Natural killer cell (primary cell): ENCODE data around the gene SYPL2. TPM values are rescaled to one million over a fixed set of nuclear protein-coding genes. Genes with fewer than 3 reads are reported as not detected.

ENCODE experiments used
- ATAC-seq, 3 donors: fragments of 150-1000 bp in 2 of 3; fragments of 200-7000 bp in 1 of 3; cut with Tn5 transposase; 1 replicate in 1 of 3; 2 replicates in 2 of 3; pipeline ENCODE4 v1.10.0; 2021; ENCODE audit warnings: mild to moderate bottlenecking in 2 of 3, moderate library complexity in 2 of 3
- DNase-seq, 2 donors: peaks; one replicate each; pipeline versions ENCODE4 v3.0.0 to v3.0.0-alpha.2; 2013 to 2021; ENCODE audit warnings: mixed read lengths in 1 of 2
- H3K27ac ChIP-seq: one replicate; pipeline ENCODE4 v1.5.1; 2013; ENCODE audit warnings: mild to moderate bottlenecking, low read length
- H3K27me3 ChIP-seq: one replicate; pipeline ENCODE4 v1.6.1; 2013; ENCODE audit warnings: low read length; ENCODE audit not compliant: control insufficient read depth, insufficient read depth
- H3K36me3 ChIP-seq: one replicate; pipeline ENCODE4 v1.6.1; 2013; ENCODE audit warnings: low read length; ENCODE audit not compliant: control insufficient read depth, insufficient read depth
- H3K4me1 ChIP-seq: one replicate; pipeline ENCODE4 v1.6.1; 2013; ENCODE audit warnings: low read length; ENCODE audit not compliant: control insufficient read depth, insufficient read depth
- H3K4me3 ChIP-seq: one replicate; pipeline ENCODE4 v1.5.1; 2013; ENCODE audit warnings: low read length
- H3K9me3 ChIP-seq: one replicate; pipeline ENCODE4 v1.6.1; 2013; ENCODE audit warnings: low read length; ENCODE audit not compliant: control insufficient read depth, insufficient read depth
- H3K27ac Mint-ChIP-seq, 2 donors: one replicate each; pipeline ENCODE4 v1.8.0; 2022; ENCODE audit warnings: mild to moderate bottlenecking in 2 of 2, mixed read lengths in 2 of 2, moderate library complexity in 1 of 2
- H3K27me3 Mint-ChIP-seq, 2 donors: one replicate each; pipeline ENCODE4 v1.8.0; 2022; ENCODE audit warnings: low read depth in 2 of 2, mixed read lengths in 2 of 2
- H3K36me3 Mint-ChIP-seq: one replicate; pipeline ENCODE4 v1.8.0; 2022; ENCODE audit warnings: mixed read lengths
- H3K4me1 Mint-ChIP-seq, 2 donors: one replicate each; pipeline ENCODE4 v1.8.0; 2022; ENCODE audit warnings: mixed read lengths in 2 of 2
- H3K4me3 Mint-ChIP-seq: one replicate; pipeline ENCODE4 v1.8.0; 2022; ENCODE audit warnings: mild to moderate bottlenecking, moderate library complexity, mixed read lengths
- H3K9me3 Mint-ChIP-seq, 2 donors: one replicate each; pipeline ENCODE4 v1.8.0; 2022; ENCODE audit warnings: mixed read lengths in 2 of 2
- CTCF ChIP-seq: fragments of 200-600 bp; IDR thresholded peaks from one replicate; pipeline ENCODE4 v1.8.0; 2022; ENCODE audit warnings: antibody characterized with exemption
- WGBS: methylation state at CpG from one replicate; pipeline ENCODE4 v1.1.7; 2013; ENCODE audit warnings: missing lambda C conversion rate; ENCODE audit not compliant: insufficient coverage; 5-methylcytosine and 5-hydroxymethylcytosine counted together
- intact Hi-C: fragments of 100-400 bp; cut with micrococcal nuclease; formaldehyde crosslinking; loops from one replicate; pipeline ENCODE4 v1.14.2; 2022
- total RNA-seq, 4 donors: library from RNA; stranded (reverse); fragments of 120-200 nt in 1 of 4; gene quantifications; one replicate each; pipeline versions ENCODE4 v1.2.3 to v1.2.4, GENCODE V29; 2013 to 2022

SYPL2 gene
- total RNA-seq, 3 donors from 2014 or later (not counting 1 experiment from before 2014, with no cell fraction given): not detected

GRCh38 chr1:109502364-109502851, 36.1 kb downstream of the SYPL2 start:
- no peaks in the 10 kb centered on the region for H3K9me3 ChIP-seq
- peak overlapping the region; percentile 90 for H3K4me3 Mint-ChIP-seq
- H3K27me3 Mint-ChIP-seq: no peaks in the 10 kb centered on the region
- no peaks in the 10 kb centered on the region for H3K27me3 ChIP-seq
- peaks cover 62 to 67% of the 10 kb centered on the region in 2 donors for H3K4me1 Mint-ChIP-seq
- no peaks in the 10 kb centered on the region for H3K9me3 Mint-ChIP-seq
- peaks cover 80% of the 10 kb centered on the region for H3K4me1 ChIP-seq
- intact Hi-C loops: no loop called here
- no peak overlapping the region for H3K4me3 ChIP-seq
- peak overlapping the region; percentile 81 to 82 for H3K27ac Mint-ChIP-seq
- H3K36me3 Mint-ChIP-seq: no peaks in the 10 kb centered on the region
- TF ChIP-seq CTCF: no peak
- H3K36me3 ChIP-seq: peaks cover 21% of the 10 kb centered on the region
- DNase-seq (peak in 1 of 2 donors; percentile 89), ATAC-seq (peak; percentile 73 to 83 (median 75))
- WGBS: 28% methylated on average over 3 of the region's 3 CpGs
- peak overlapping the region; percentile 66 for H3K27ac ChIP-seq

- Mint-ChIP-seq H3K27me3 (no peaks in the 10 kb centered on the region), H3K4me1 (peaks cover 74 to 79% of the 10 kb centered on the region in 2 donors), H3K27ac (peak overlapping the region; percentile 65 to 69), H3K9me3 (no peaks in the 10 kb centered on the region), H3K36me3 (no peaks in the 10 kb centered on the region), H3K4me3 (peak overlapping the region; percentile 47)
- ATAC-seq (no peak), DNase-seq (peak in 1 of 2 donors; percentile 40)
- intact Hi-C loops: no loop called here
- no peaks in the 10 kb centered on the region for H3K9me3 ChIP-seq
- no peak overlapping the region for H3K4me3 ChIP-seq
- no peak for TF ChIP-seq CTCF
- H3K27ac ChIP-seq: peak overlapping the region; percentile 5
- peaks cover 9% of the 10 kb centered on the region for H3K36me3 ChIP-seq
- 72% methylated on average over 5 of the region's 5 CpGs for WGBS
- H3K4me1 ChIP-seq: peaks cover 83% of the 10 kb centered on the region
- H3K27me3 ChIP-seq: no peaks in the 10 kb centered on the region
These were observed 37.6 kb downstream of the SYPL2 start for GRCh38 chr1:109503935-109504334.

GRCh38 chr1:109504974-109505373, 38.6 kb downstream of the SYPL2 start:
- Mint-ChIP-seq H3K27ac (peak overlapping the region; percentile 66 to 69), H3K4me1 (peaks cover 74 to 75% of the 10 kb centered on the region in 2 donors), H3K9me3 (no peaks in the 10 kb centered on the region), H3K36me3 (no peaks in the 10 kb centered on the region), H3K4me3 (no peak overlapping the region), H3K27me3 (no peaks in the 10 kb centered on the region)
- TF ChIP-seq CTCF: no peak
- WGBS: 100% methylated on average over 1 of the region's 1 CpG
- Histone ChIP-seq H3K9me3 (no peaks in the 10 kb centered on the region), H3K27me3 (no peaks in the 10 kb centered on the region), H3K4me1 (peaks cover 79% of the 10 kb centered on the region), H3K27ac (no peak overlapping the region), H3K4me3 (no peak overlapping the region), H3K36me3 (peaks cover 9% of the 10 kb centered on the region)
- no peak for ATAC-seq
- no peak for DNase-seq
- intact Hi-C loops: no loop called here
